SK-N-SH (cell line): Measurements from ENCODE around the gene COQ6. TPM values are rescaled to one million over a fixed set of nuclear protein-coding genes. Genes with fewer than 3 reads are reported as not detected.

Experiments used
- CTCF ChIA-PET: fragments of 300-600, 350-600 bp; formaldehyde crosslinking; extraction: SDS; loops from one replicate; lab custom pipeline; 2021; lab: Yijun Ruan, JAX
- POLR2A ChIA-PET: fragments of 350-600 bp; sonication (Branson Sonifier 250); formaldehyde crosslinking; extraction: SDS; loops from one replicate; lab custom pipeline; 2020; ENCODE audit warnings: antibody characterized with exemption, inconsistent platforms; lab: Yijun Ruan, JAX
- DNase-seq: peaks from one replicate; pipeline ENCODE4 v3.0.0; 2012
- H2AFZ ChIP-seq: fragments of 200-600 bp; sonication (generic); 2 replicates; pipeline ENCODE4 v1.8.1; 2016; ENCODE audit warnings: antibody characterized with exemption, mild to moderate bottlenecking, low read depth
- H3F3A ChIP-seq: fragments of 200-600 bp; sonication (generic); replicated peaks from 2 replicates; pipeline ENCODE3; 2016; ENCODE audit warnings: antibody characterized with exemption, mild to moderate bottlenecking; ENCODE audit not compliant: insufficient read depth
- H3K27ac ChIP-seq, 2 experiments: fragments of 200-500 bp in 1 of 2; fragments of 200-600 bp in 1 of 2; sonication (Bioruptor generic) in 1 of 2; sonication (generic), shearing (Covaris generic) in 1 of 2; 2 replicates each; pipeline versions ENCODE4 v1.5.1 to v1.6.1; 2014 to 2016; ENCODE audit warnings: low read depth in 2 of 2, inconsistent platforms in 1 of 2, low read length in 1 of 2, mild to moderate bottlenecking in 1 of 2, mixed read lengths in 1 of 2
- H3K27me3 ChIP-seq: fragments of 200-600 bp; sonication (generic), shearing (Covaris generic); 2 replicates; pipeline ENCODE4 v1.6.1; 2016; ENCODE audit warnings: mixed run types; ENCODE audit not compliant: insufficient read depth
- H3K36me3 ChIP-seq, 2 experiments: fragments of 200-500 bp in 1 of 2; fragments of 200-600 bp in 1 of 2; sonication (Bioruptor generic) in 1 of 2; sonication (generic) in 1 of 2; replicated peaks in 1 of 2; 2 replicates each; pipeline versions ENCODE3 to v1.5.1; 2014 to 2016; ENCODE audit warnings: low read length in 1 of 2, mild to moderate bottlenecking in 1 of 2; ENCODE audit not compliant: insufficient read depth in 2 of 2, control insufficient read depth in 1 of 2
- H3K4me1 ChIP-seq, 2 experiments: fragments of 200-500 bp in 1 of 2; fragments of 200-600 bp in 1 of 2; sonication (Bioruptor generic) in 1 of 2; sonication (generic), shearing (Covaris generic) in 1 of 2; 2 replicates each; pipeline versions ENCODE4 v1.5.1 to v1.6.1; 2014 to 2016; ENCODE audit warnings: low read depth in 1 of 2, low read length in 1 of 2, mixed run types in 1 of 2; ENCODE audit not compliant: insufficient read depth in 2 of 2, control insufficient read depth in 1 of 2
- H3K4me2 ChIP-seq: fragments of 200-600 bp; sonication (generic), shearing (Covaris generic); 2 replicates; pipeline ENCODE4 v1.6.1; 2017; ENCODE audit warnings: mixed run types
- H3K4me3 ChIP-seq, 2 experiments: fragments of 200-500 bp in 1 of 2; fragments of 200-600 bp in 1 of 2; sonication (Bioruptor generic) in 1 of 2; sonication (generic), shearing (Covaris generic) in 1 of 2; 2 replicates each; pipeline versions ENCODE4 v1.5.1 to v1.8.1; 2014 to 2016; ENCODE audit warnings: low read depth in 2 of 2, inconsistent platforms in 1 of 2, low read length in 1 of 2, mild to moderate bottlenecking in 1 of 2, mixed read lengths in 1 of 2, moderate library complexity in 1 of 2
- H3K79me2 ChIP-seq: fragments of 200-600 bp; sonication (generic); 2 replicates; pipeline ENCODE4 v1.8.1; 2017; ENCODE audit warnings: mild to moderate bottlenecking; ENCODE audit not compliant: insufficient read depth
- H3K9ac ChIP-seq: fragments of 200-600 bp; sonication (generic); 2 replicates; pipeline ENCODE4 v1.6.1; 2017; ENCODE audit warnings: mixed run types
- H3K9me2 ChIP-seq: fragments of 200-600 bp; sonication (generic); 2 replicates; pipeline ENCODE4 v1.6.1; 2017; ENCODE audit warnings: mixed run types
- H3K9me3 ChIP-seq: fragments of 200-600 bp; sonication (generic); 2 replicates; pipeline ENCODE4 v1.6.1; 2017; ENCODE audit warnings: mixed run types, mild to moderate bottlenecking, moderate library complexity
- H4K20me1 ChIP-seq: fragments of 200-600 bp; sonication (generic); 2 replicates; pipeline ENCODE4 v1.6.1; 2017; ENCODE audit warnings: mild to moderate bottlenecking, mixed run types; ENCODE audit not compliant: insufficient read depth
- ELF1 ChIP-seq: IDR thresholded peaks from 2 replicates; pipeline ENCODE4 v1.4.0; 2012
- EP300 ChIP-seq, 2 experiments: IDR thresholded peaks; 2 replicates each; pipeline versions ENCODE4 v1.4.0 to v1.6.1; 2012; ENCODE audit warnings: borderline replicate concordance in 1 of 2, low read depth in 1 of 2, low read length in 1 of 2
- EZH2phosphoT487 ChIP-seq: fragments of 200-600 bp; sonication (generic); IDR thresholded peaks from 2 replicates; pipeline ENCODE4 v1.6.1; 2017; ENCODE audit warnings: low read depth, mixed run types, mild to moderate bottlenecking, antibody characterized with exemption, moderate library complexity, borderline replicate concordance
- FOXJ3 ChIP-seq: sonication (generic); formaldehyde crosslinking; IDR thresholded peaks from 2 replicates; pipeline ENCODE4 v1.5.1; 2020; ENCODE audit warnings: mild to moderate bottlenecking, missing genetic modification reagents
- FOXM1 ChIP-seq: IDR thresholded peaks from 2 replicates; pipeline ENCODE4 v1.4.0; 2012; ENCODE audit warnings: low read depth, mild to moderate bottlenecking
- GABPA ChIP-seq: IDR thresholded peaks from 2 replicates; pipeline ENCODE4 v1.4.0; 2012; ENCODE audit warnings: low read depth, mild to moderate bottlenecking
- GATA2 ChIP-seq: sonication (generic); formaldehyde crosslinking; IDR thresholded peaks from 2 replicates; pipeline ENCODE4 v1.5.0; 2020; ENCODE audit warnings: mild to moderate bottlenecking, missing genetic modification reagents
- MEF2A ChIP-seq: IDR thresholded peaks from 2 replicates; pipeline ENCODE4 v1.4.0; 2012; ENCODE audit warnings: low read depth, borderline replicate concordance
- NRF1 ChIP-seq: IDR thresholded peaks from 2 replicates; pipeline ENCODE4 v1.6.1; 2012; ENCODE audit warnings: low read depth, mild to moderate bottlenecking, low read length
- POLR2AphosphoS5 ChIP-seq: IDR thresholded peaks from 2 replicates; pipeline ENCODE4 v1.6.1; 2012; ENCODE audit warnings: low read depth, low read length
- RCOR1 ChIP-seq: fragments of 150-350 bp; IDR thresholded peaks from 2 replicates; pipeline ENCODE4 v1.6.1; 2017; ENCODE audit warnings: antibody characterized with exemption, low read length
- RXRA ChIP-seq: IDR thresholded peaks from 2 replicates; pipeline ENCODE4 v1.4.0; 2012; ENCODE audit warnings: low read depth, mild to moderate bottlenecking, borderline replicate concordance
- TEAD4 ChIP-seq: IDR thresholded peaks from 2 replicates; pipeline ENCODE4 v1.4.0; 2012; ENCODE audit warnings: mild to moderate bottlenecking, borderline replicate concordance; ENCODE audit not compliant: insufficient read depth
- YY1 ChIP-seq: IDR thresholded peaks from 2 replicates; pipeline ENCODE4 v1.4.0; 2012; ENCODE audit warnings: low read depth, mild to moderate bottlenecking
- WGBS: methylation state at CpG from one replicate; pipeline ENCODE4 v1.1.6; 2017; ENCODE audit warnings: low lambda C conversion rate; 5-methylcytosine and 5-hydroxymethylcytosine counted together
- polyA plus RNA-seq, 3 experiments: library from polyadenylated mRNA; depleted of rRNA; stranded (reverse); fragments of >200 nt; gene quantifications; 2 replicates each; pipeline ENCODE4 v1.2.3, GENCODE V29; 2012
- TF ChIP-seq, protein P1 (sequence below): IDR thresholded peaks from 2 replicates; pipeline ENCODE4 v1.4.0; 2012; ENCODE audit warnings: low read depth, borderline replicate concordance
- TF ChIP-seq, protein P2 (sequence below): IDR thresholded peaks from 2 replicates; pipeline ENCODE4 v1.4.0; 2012; ENCODE audit warnings: low read depth, borderline replicate concordance
- TF ChIP-seq, protein P3 (sequence below): IDR thresholded peaks from 2 replicates; pipeline ENCODE4 v1.4.0; 2012; ENCODE audit warnings: low read depth
- TF ChIP-seq, protein P4 (sequence below): IDR thresholded peaks from 2 replicates; pipeline ENCODE4; 2012
- TF ChIP-seq, protein P5 (sequence below): IDR thresholded peaks from 2 replicates; pipeline ENCODE4 v1.6.1; 2012; ENCODE audit warnings: mild to moderate bottlenecking, low read depth, low read length, moderate library complexity

The COQ6 gene
- polyA plus RNA-seq, 1 of the 3 experiments (the other 2 are of a cell fraction): 38.8 TPM

DNA sequence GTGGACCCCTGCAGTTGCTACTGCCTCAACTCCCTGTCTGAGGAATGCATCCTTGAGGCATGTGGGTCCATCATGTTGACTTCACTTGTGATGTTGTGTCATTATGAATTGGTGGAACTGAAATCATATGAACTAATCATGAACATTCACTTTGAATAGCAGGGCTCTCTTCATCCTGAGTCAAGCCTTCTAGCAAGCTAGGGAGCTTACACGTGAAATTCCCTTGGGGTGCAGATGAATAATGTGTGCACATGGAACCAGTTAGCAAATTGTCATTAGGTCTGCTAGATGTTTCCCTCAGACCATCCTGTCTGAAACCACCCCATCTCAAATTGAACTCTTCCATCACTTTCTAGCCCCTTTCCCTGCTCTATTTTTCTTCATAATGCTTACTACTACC lies 3.6 kb downstream of the COQ6 start:
- Histone ChIP-seq H3K4me3 (no peak overlapping the region), H3F3A (peaks cover 6% of the 10 kb centered on the region), H3K27me3 (no peaks in the 10 kb centered on the region), H3K4me1 (peaks cover 0 to 6% of the 10 kb centered on the region in 2 experiments; a peak in 2 of 4 replicates), H3K79me2 (peaks cover 34% of the 10 kb centered on the region), H3K9me2 (no peaks in the 10 kb centered on the region), H3K36me3 (peaks cover 33 to 34% of the 10 kb centered on the region in 2 experiments), H2AFZ (no peak overlapping the region), H3K9ac (no peak overlapping the region), H4K20me1 (no peaks in the 10 kb centered on the region), H3K9me3 (no peaks in the 10 kb centered on the region), H3K4me2 (no peak overlapping the region), H3K27ac (no peak overlapping the region)
- TF ChIP-seq TEAD4: no peak
- TF ChIP-seq, protein P1, sequence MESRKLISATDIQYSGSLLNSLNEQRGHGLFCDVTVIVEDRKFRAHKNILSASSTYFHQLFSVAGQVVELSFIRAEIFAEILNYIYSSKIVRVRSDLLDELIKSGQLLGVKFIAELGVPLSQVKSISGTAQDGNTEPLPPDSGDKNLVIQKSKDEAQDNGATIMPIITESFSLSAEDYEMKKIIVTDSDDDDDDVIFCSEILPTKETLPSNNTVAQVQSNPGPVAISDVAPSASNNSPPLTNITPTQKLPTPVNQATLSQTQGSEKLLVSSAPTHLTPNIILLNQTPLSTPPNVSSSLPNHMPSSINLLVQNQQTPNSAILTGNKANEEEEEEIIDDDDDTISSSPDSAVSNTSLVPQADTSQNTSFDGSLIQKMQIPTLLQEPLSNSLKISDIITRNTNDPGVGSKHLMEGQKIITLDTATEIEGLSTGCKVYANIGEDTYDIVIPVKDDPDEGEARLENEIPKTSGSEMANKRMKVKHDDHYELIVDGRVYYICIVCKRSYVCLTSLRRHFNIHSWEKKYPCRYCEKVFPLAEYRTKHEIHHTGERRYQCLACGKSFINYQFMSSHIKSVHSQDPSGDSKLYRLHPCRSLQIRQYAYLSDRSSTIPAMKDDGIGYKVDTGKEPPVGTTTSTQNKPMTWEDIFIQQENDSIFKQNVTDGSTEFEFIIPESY: no peak
- no peak for TF ChIP-seq GATA2 (CRISPR knock-in tag)
- no peak for TF ChIP-seq EZH2phosphoT487
- TF ChIP-seq NRF1: no peak
- TF ChIP-seq, protein P2, sequence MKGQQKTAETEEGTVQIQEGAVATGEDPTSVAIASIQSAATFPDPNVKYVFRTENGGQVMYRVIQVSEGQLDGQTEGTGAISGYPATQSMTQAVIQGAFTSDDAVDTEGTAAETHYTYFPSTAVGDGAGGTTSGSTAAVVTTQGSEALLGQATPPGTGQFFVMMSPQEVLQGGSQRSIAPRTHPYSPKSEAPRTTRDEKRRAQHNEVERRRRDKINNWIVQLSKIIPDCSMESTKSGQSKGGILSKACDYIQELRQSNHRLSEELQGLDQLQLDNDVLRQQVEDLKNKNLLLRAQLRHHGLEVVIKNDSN: no peak
- no peak for TF ChIP-seq POLR2AphosphoS5
- TF ChIP-seq, protein P3, sequence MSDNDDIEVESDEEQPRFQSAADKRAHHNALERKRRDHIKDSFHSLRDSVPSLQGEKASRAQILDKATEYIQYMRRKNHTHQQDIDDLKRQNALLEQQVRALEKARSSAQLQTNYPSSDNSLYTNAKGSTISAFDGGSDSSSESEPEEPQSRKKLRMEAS: no peak
- no peak for TF ChIP-seq GABPA
- TF ChIP-seq RCOR1: no peak
- TF ChIP-seq, protein P4, sequence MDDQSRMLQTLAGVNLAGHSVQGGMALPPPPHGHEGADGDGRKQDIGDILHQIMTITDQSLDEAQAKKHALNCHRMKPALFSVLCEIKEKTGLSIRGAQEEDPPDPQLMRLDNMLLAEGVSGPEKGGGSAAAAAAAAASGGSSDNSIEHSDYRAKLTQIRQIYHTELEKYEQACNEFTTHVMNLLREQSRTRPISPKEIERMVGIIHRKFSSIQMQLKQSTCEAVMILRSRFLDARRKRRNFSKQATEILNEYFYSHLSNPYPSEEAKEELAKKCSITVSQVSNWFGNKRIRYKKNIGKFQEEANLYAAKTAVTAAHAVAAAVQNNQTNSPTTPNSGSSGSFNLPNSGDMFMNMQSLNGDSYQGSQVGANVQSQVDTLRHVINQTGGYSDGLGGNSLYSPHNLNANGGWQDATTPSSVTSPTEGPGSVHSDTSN: no peak
- TF ChIP-seq MEF2A: no peak
- TF ChIP-seq RXRA: no peak
- no peak for TF ChIP-seq FOXM1
- POLR2A ChIA-PET: no interaction called here
- 56% methylated on average over 1 of the region's 1 CpG for WGBS
- no peak for DNase-seq
- CTCF ChIA-PET: no interaction called here

DNA sequence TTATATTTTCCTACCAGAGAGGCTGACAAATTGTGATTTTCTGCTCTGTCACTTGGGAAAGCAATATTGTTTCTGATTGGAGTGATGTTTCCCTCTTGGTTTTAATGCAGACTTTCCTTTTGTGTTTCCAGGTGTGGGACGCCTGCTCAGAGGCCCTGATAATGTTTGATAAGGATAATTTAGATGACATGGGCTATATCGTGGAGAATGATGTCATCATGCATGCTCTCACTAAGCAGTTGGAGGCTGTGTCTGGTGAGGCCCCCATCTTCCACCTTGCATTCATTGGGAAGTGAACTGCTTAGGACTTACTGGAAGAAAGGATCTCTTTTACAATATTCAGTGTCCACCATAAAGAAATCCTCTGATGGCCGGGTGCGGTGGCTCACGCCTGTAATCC lies 5.6 kb downstream of the COQ6 start:
- CTCF ChIA-PET: no interaction called here
- H4K20me1 ChIP-seq: no peaks in the 10 kb centered on the region
- no peak overlapping the region for H3K27ac ChIP-seq
- H3K9me3 ChIP-seq: no peaks in the 10 kb centered on the region
- H3K4me1 ChIP-seq: peaks cover 0 to 6% of the 10 kb centered on the region in 2 experiments; a peak in 2 of 4 replicates
- no peak overlapping the region for H3K9ac ChIP-seq
- no peaks in the 10 kb centered on the region for H3F3A ChIP-seq
- no peaks in the 10 kb centered on the region for H3K9me2 ChIP-seq
- H2AFZ ChIP-seq: no peak overlapping the region
- H3K4me2 ChIP-seq: no peak overlapping the region
- H3K79me2 ChIP-seq: peaks cover 30% of the 10 kb centered on the region
- WGBS: 93% methylated on average over 5 of the region's 5 CpGs
- H3K4me3 ChIP-seq: no peak overlapping the region
- H3K36me3 ChIP-seq: peaks cover 44 to 50% of the 10 kb centered on the region in 2 experiments
- DNase-seq: no peak
- POLR2A ChIA-PET: no interaction called here
- no peaks in the 10 kb centered on the region for H3K27me3 ChIP-seq
- TF ChIP-seq, protein P3: no peak
- TF ChIP-seq EZH2phosphoT487 (no peak), TEAD4 (no peak), FOXJ3 (CRISPR knock-in tag) (no peak), YY1 (no peak), NRF1 (no peak), ELF1 (no peak), EP300 (IDR thresholded peaks at IDR 0.05; ENCODE audit: borderline replicate concordance in 1 of 2, low read depth in 1 of 2, low read length in 1 of 2) (no peak), RXRA (no peak)
- TF ChIP-seq, protein P5, sequence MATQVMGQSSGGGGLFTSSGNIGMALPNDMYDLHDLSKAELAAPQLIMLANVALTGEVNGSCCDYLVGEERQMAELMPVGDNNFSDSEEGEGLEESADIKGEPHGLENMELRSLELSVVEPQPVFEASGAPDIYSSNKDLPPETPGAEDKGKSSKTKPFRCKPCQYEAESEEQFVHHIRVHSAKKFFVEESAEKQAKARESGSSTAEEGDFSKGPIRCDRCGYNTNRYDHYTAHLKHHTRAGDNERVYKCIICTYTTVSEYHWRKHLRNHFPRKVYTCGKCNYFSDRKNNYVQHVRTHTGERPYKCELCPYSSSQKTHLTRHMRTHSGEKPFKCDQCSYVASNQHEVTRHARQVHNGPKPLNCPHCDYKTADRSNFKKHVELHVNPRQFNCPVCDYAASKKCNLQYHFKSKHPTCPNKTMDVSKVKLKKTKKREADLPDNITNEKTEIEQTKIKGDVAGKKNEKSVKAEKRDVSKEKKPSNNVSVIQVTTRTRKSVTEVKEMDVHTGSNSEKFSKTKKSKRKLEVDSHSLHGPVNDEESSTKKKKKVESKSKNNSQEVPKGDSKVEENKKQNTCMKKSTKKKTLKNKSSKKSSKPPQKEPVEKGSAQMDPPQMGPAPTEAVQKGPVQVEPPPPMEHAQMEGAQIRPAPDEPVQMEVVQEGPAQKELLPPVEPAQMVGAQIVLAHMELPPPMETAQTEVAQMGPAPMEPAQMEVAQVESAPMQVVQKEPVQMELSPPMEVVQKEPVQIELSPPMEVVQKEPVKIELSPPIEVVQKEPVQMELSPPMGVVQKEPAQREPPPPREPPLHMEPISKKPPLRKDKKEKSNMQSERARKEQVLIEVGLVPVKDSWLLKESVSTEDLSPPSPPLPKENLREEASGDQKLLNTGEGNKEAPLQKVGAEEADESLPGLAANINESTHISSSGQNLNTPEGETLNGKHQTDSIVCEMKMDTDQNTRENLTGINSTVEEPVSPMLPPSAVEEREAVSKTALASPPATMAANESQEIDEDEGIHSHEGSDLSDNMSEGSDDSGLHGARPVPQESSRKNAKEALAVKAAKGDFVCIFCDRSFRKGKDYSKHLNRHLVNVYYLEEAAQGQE: no peak
- TF ChIP-seq, protein P2: no peak
